ENCODE data around the gene LRIG1.

Gene LRIG1

GRCh38 chr3:66466606-66467270 lies 34.1 kb downstream of the LRIG1 start:
- no peak for ATAC-seq
- no peak for TF ChIP-seq TOX (CRISPR knock-in tag; IDR thresholded peaks at IDR 0.05; ENCODE audit: borderline replicate concordance)
- no peak for TF ChIP-seq ISL1 (CRISPR knock-in tag; IDR thresholded peaks at IDR 0.05)
- TF ChIP-seq POU6F1 (CRISPR knock-in tag; IDR thresholded peaks at IDR 0.05; ENCODE audit: borderline replicate concordance, low read depth): no peak
- no peak for TF ChIP-seq PPARA (CRISPR knock-in tag; IDR thresholded peaks at IDR 0.05; ENCODE audit: borderline replicate concordance)
- no peak for TF ChIP-seq ZFP3 (CRISPR knock-in tag; IDR thresholded peaks at IDR 0.05)
- no peak for TF ChIP-seq ZNF8 (CRISPR knock-in tag; IDR thresholded peaks at IDR 0.05)
- TF ChIP-seq, protein P1, sequence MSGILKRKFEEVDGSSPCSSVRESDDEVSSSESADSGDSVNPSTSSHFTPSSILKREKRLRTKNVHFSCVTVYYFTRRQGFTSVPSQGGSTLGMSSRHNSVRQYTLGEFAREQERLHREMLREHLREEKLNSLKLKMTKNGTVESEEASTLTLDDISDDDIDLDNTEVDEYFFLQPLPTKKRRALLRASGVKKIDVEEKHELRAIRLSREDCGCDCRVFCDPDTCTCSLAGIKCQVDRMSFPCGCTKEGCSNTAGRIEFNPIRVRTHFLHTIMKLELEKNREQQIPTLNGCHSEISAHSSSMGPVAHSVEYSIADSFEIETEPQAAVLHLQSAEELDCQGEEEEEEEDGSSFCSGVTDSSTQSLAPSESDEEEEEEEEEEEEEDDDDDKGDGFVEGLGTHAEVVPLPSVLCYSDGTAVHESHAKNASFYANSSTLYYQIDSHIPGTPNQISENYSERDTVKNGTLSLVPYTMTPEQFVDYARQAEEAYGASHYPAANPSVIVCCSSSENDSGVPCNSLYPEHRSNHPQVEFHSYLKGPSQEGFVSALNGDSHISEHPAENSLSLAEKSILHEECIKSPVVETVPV (CRISPR knock-in tag; IDR thresholded peaks at IDR 0.05): no peak
- no peak for TF ChIP-seq CSDC2 (CRISPR knock-in tag; IDR thresholded peaks at IDR 0.05)
- no peak for TF ChIP-seq ARNTL (CRISPR knock-in tag; IDR thresholded peaks at IDR 0.05; ENCODE audit: borderline replicate concordance, low read depth)
- no peak for TF ChIP-seq SNAI2 (CRISPR knock-in tag; IDR thresholded peaks at IDR 0.05)
- TF ChIP-seq OSR1 (CRISPR knock-in tag; IDR thresholded peaks at IDR 0.05): no peak
- no peak for TF ChIP-seq PATZ1 (CRISPR knock-in tag; IDR thresholded peaks at IDR 0.05; ENCODE audit: borderline replicate concordance)
- TF ChIP-seq GLIS3 (CRISPR knock-in tag; IDR thresholded peaks at IDR 0.05): no peak
- TF ChIP-seq ZFP30 (CRISPR knock-in tag; IDR thresholded peaks at IDR 0.05): no peak
- no peak for TF ChIP-seq ZNF565 (CRISPR knock-in tag; conservative IDR thresholded peaks at IDR 0.05; ENCODE audit: low read depth)
- no peak for TF ChIP-seq TCF4 (CRISPR knock-in tag; IDR thresholded peaks at IDR 0.05; ENCODE audit: borderline replicate concordance)

- no peak for TF ChIP-seq RARB (CRISPR knock-in tag; IDR thresholded peaks at IDR 0.05)
- no peak for TF ChIP-seq ARNTL (CRISPR knock-in tag; IDR thresholded peaks at IDR 0.05; ENCODE audit: borderline replicate concordance, low read depth)
- TF ChIP-seq TCF4 (CRISPR knock-in tag; IDR thresholded peaks at IDR 0.05; ENCODE audit: borderline replicate concordance): no peak
- TF ChIP-seq ZFP3 (CRISPR knock-in tag; IDR thresholded peaks at IDR 0.05): no peak
- TF ChIP-seq BACH2 (CRISPR knock-in tag; IDR thresholded peaks at IDR 0.05; ENCODE audit: borderline replicate concordance): no peak
- no peak for TF ChIP-seq CSDC2 (CRISPR knock-in tag; IDR thresholded peaks at IDR 0.05)
- TF ChIP-seq ZNF70 (CRISPR knock-in tag; IDR thresholded peaks at IDR 0.05): no peak
- TF ChIP-seq TOX (CRISPR knock-in tag; IDR thresholded peaks at IDR 0.05; ENCODE audit: borderline replicate concordance): no peak
- no peak for TF ChIP-seq POU6F1 (CRISPR knock-in tag; IDR thresholded peaks at IDR 0.05; ENCODE audit: borderline replicate concordance, low read depth)
- no peak for TF ChIP-seq OSR1 (CRISPR knock-in tag; IDR thresholded peaks at IDR 0.05)
- ATAC-seq: no peak
These were observed 35.2 kb downstream of the LRIG1 start for GRCh38 chr3:66465587-66465986.

DNA sequence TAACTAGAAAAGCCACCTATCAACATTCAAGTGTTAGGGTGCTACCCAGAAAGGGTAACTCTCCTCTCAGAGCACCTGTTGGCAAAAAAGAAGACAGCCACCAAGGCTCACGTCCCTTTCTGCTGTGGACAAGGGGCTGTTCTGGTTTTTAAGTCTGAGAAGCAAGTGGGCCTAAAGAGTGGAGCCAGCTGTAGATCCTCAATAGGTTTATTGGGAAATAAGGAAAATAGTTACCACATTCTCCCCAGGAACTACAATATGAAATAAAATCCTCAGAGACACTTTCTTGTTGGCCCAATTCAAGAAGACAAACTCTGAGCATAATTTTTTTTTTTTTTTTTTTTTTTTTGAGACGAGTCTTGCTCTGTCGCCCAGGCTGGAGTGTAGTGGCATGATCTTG lies 35.8 kb downstream of the LRIG1 start:
- no peak for ATAC-seq
- TF ChIP-seq ZNF8 (CRISPR knock-in tag; IDR thresholded peaks at IDR 0.05) (no peak), RARB (CRISPR knock-in tag; IDR thresholded peaks at IDR 0.05) (no peak), ESRRG (CRISPR knock-in tag; IDR thresholded peaks at IDR 0.05) (no peak), CSDC2 (CRISPR knock-in tag; IDR thresholded peaks at IDR 0.05) (no peak), ISL1 (CRISPR knock-in tag; IDR thresholded peaks at IDR 0.05) (no peak), ARNTL (CRISPR knock-in tag; IDR thresholded peaks at IDR 0.05; ENCODE audit: borderline replicate concordance, low read depth) (no peak), ZFP3 (CRISPR knock-in tag; IDR thresholded peaks at IDR 0.05) (no peak), ZNF70 (CRISPR knock-in tag; IDR thresholded peaks at IDR 0.05) (no peak), OSR1 (CRISPR knock-in tag; IDR thresholded peaks at IDR 0.05) (no peak), SNAI2 (CRISPR knock-in tag; IDR thresholded peaks at IDR 0.05) (no peak), PPARA (CRISPR knock-in tag; IDR thresholded peaks at IDR 0.05; ENCODE audit: borderline replicate concordance) (no peak), ZFP30 (CRISPR knock-in tag; IDR thresholded peaks at IDR 0.05) (no peak), GLIS3 (CRISPR knock-in tag; IDR thresholded peaks at IDR 0.05) (no peak), ZNF565 (CRISPR knock-in tag; conservative IDR thresholded peaks at IDR 0.05; ENCODE audit: low read depth) (no peak), TOX (CRISPR knock-in tag; IDR thresholded peaks at IDR 0.05; ENCODE audit: borderline replicate concordance) (no peak), TCF4 (CRISPR knock-in tag; IDR thresholded peaks at IDR 0.05; ENCODE audit: borderline replicate concordance) (no peak), BACH2 (CRISPR knock-in tag; IDR thresholded peaks at IDR 0.05; ENCODE audit: borderline replicate concordance) (no peak), ZC3H10 (CRISPR knock-in tag; IDR thresholded peaks at IDR 0.05) (no peak), PATZ1 (CRISPR knock-in tag; IDR thresholded peaks at IDR 0.05; ENCODE audit: borderline replicate concordance) (no peak), POU6F1 (CRISPR knock-in tag; IDR thresholded peaks at IDR 0.05; ENCODE audit: borderline replicate concordance, low read depth) (no peak)
